Measurements from ENCODE around the gene ERN1. TPM values are rescaled to one million over a fixed set of nuclear protein-coding genes. Genes with fewer than 3 reads are reported as not detected.

The ERN1 gene
- total RNA-seq, 1 experiment from 2014 or later: 27.5 TPM

GRCh38 chr17:64009571-64010402 is 120.2 kb downstream of the ERN1 start:
- peaks cover 5% of the 10 kb centered on the region; the same call in 1 of the 2 replicates for H3K9me3 ChIP-seq
- no peaks in the 10 kb centered on the region for H3K4me1 Mint-ChIP-seq (ENCODE audit: low read depth, unreplicated experiment)
- no peaks in the 10 kb centered on the region for H3K36me3 Mint-ChIP-seq (ENCODE audit: insufficient read depth, unreplicated experiment)
- H3K27me3 Mint-ChIP-seq (ENCODE audit: insufficient read depth, unreplicated experiment): peaks cover 5% of the 10 kb centered on the region
- intact Hi-C loops (cut with micrococcal nuclease; ENCODE audit: unreplicated experiment): no loop called here
- DNase-seq: peak in 1 of 2 experiments; percentile 5
- TF ChIP-seq, protein P1, sequence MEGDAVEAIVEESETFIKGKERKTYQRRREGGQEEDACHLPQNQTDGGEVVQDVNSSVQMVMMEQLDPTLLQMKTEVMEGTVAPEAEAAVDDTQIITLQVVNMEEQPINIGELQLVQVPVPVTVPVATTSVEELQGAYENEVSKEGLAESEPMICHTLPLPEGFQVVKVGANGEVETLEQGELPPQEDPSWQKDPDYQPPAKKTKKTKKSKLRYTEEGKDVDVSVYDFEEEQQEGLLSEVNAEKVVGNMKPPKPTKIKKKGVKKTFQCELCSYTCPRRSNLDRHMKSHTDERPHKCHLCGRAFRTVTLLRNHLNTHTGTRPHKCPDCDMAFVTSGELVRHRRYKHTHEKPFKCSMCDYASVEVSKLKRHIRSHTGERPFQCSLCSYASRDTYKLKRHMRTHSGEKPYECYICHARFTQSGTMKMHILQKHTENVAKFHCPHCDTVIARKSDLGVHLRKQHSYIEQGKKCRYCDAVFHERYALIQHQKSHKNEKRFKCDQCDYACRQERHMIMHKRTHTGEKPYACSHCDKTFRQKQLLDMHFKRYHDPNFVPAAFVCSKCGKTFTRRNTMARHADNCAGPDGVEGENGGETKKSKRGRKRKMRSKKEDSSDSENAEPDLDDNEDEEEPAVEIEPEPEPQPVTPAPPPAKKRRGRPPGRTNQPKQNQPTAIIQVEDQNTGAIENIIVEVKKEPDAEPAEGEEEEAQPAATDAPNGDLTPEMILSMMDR (IDR thresholded peaks at IDR 0.05; ENCODE audit: insufficient read depth in 1 of 2, low read depth in 1 of 2, low read length in 1 of 2, severe bottlenecking in 1 of 2, unreplicated experiment in 1 of 2): no peak
- H3K36me3 ChIP-seq (ENCODE audit: control insufficient read depth, insufficient read depth, low read length): no peaks in the 10 kb centered on the region
- H3K4me1 ChIP-seq: no peaks in the 10 kb centered on the region
- no peaks in the 10 kb centered on the region for H3K27me3 ChIP-seq (replicated peaks; ENCODE audit: control insufficient read depth, insufficient read depth, low read length)
- no peak overlapping the region for H3K27ac Mint-ChIP-seq (ENCODE audit: unreplicated experiment)
- ChIA-PET POLR2A (no interaction called here), CTCF (no interaction called here)
- no peaks in the 10 kb centered on the region for H3K9me3 Mint-ChIP-seq (ENCODE audit: unreplicated experiment)
- BruUV-seq (replicated peaks): no TSS peak
- no peak overlapping the region for H3K4me3 ChIP-seq (ENCODE audit: low read depth, low read length)
- H3K4me3 Mint-ChIP-seq (ENCODE audit: unreplicated experiment): no peak overlapping the region

- BruUV-seq (replicated peaks): no TSS peak
- H3K4me1 Mint-ChIP-seq (ENCODE audit: low read depth, unreplicated experiment): no peaks in the 10 kb centered on the region
- ChIA-PET CTCF (no interaction called here), POLR2A (no interaction called here)
- TF ChIP-seq, protein P1 (IDR thresholded peaks at IDR 0.05; ENCODE audit: insufficient read depth in 1 of 2, low read depth in 1 of 2, low read length in 1 of 2, severe bottlenecking in 1 of 2, unreplicated experiment in 1 of 2): no peak
- no peaks in the 10 kb centered on the region for H3K36me3 ChIP-seq (ENCODE audit: control insufficient read depth, insufficient read depth, low read length)
- no peak overlapping the region for H3K4me3 Mint-ChIP-seq (ENCODE audit: unreplicated experiment)
- no peaks in the 10 kb centered on the region for H3K9me3 Mint-ChIP-seq (ENCODE audit: unreplicated experiment)
- intact Hi-C loops (cut with micrococcal nuclease; ENCODE audit: unreplicated experiment): no loop called here
- DNase-seq: peak in 1 of 2 experiments; percentile 17
- H3K36me3 Mint-ChIP-seq (ENCODE audit: insufficient read depth, unreplicated experiment): no peaks in the 10 kb centered on the region
- H3K9me3 ChIP-seq: peaks cover 5% of the 10 kb centered on the region; the same call in 1 of the 2 replicates
- no peak overlapping the region for H3K4me3 ChIP-seq (ENCODE audit: low read depth, low read length)
- no peaks in the 10 kb centered on the region; the same call in 1 of the 2 replicates for H3K27me3 ChIP-seq (replicated peaks; ENCODE audit: control insufficient read depth, insufficient read depth, low read length)
- no peak overlapping the region for H3K27ac Mint-ChIP-seq (ENCODE audit: unreplicated experiment)
- no peaks in the 10 kb centered on the region for H3K27me3 Mint-ChIP-seq (ENCODE audit: insufficient read depth, unreplicated experiment)
- no peaks in the 10 kb centered on the region for H3K4me1 ChIP-seq
Measured at GRCh38 chr17:64008830-64009229, 121.1 kb downstream of the ERN1 start.

DNA sequence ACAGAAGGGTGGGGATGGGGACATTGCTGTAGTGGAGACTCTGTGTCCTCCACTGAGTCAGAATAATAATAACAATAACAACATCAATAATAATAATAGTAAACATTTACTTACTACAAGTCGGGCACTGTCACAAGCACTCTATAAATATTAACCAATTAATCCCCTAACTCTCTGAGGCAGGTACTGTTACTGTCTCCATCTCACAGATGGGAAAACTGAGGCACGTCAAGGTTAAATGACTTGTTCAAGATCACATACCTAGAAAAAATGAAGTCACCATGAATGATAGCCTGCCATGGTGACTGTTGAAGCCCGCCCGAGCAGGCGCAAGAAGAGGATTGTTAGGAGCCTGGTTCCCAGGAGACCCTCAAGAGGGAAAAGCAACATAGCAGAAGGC is 121.6 kb downstream of the ERN1 start:
- Mint-ChIP-seq H3K9me3 (ENCODE audit: unreplicated experiment) (no peaks in the 10 kb centered on the region), H3K36me3 (ENCODE audit: insufficient read depth, unreplicated experiment) (no peaks in the 10 kb centered on the region), H3K4me1 (ENCODE audit: low read depth, unreplicated experiment) (no peaks in the 10 kb centered on the region), H3K27me3 (ENCODE audit: insufficient read depth, unreplicated experiment) (no peaks in the 10 kb centered on the region), H3K27ac (ENCODE audit: unreplicated experiment) (no peak overlapping the region), H3K4me3 (ENCODE audit: unreplicated experiment) (no peak overlapping the region)
- BruUV-seq (replicated peaks): no TSS peak
- no peaks in the 10 kb centered on the region for H3K4me1 ChIP-seq
- TF ChIP-seq, protein P1 (IDR thresholded peaks at IDR 0.05; ENCODE audit: insufficient read depth in 1 of 2, low read depth in 1 of 2, low read length in 1 of 2, severe bottlenecking in 1 of 2, unreplicated experiment in 1 of 2): no peak
- H3K27me3 ChIP-seq (replicated peaks; ENCODE audit: control insufficient read depth, insufficient read depth, low read length): no peaks in the 10 kb centered on the region; the same call in 1 of the 2 replicates
- H3K36me3 ChIP-seq (ENCODE audit: control insufficient read depth, insufficient read depth, low read length): no peaks in the 10 kb centered on the region
- peaks cover 5% of the 10 kb centered on the region; the same call in 1 of the 2 replicates for H3K9me3 ChIP-seq
- no peak overlapping the region for H3K4me3 ChIP-seq (ENCODE audit: low read depth, low read length)
- POLR2A ChIA-PET: no interaction called here
- DNase-seq: no peak
- CTCF ChIA-PET: interaction anchor here (1.2 kb wide), 1 partner anchor 125 kb away, joined by 4 read pairs; no protein-coding TSS in a partner anchor
- intact Hi-C loops (cut with micrococcal nuclease; ENCODE audit: unreplicated experiment): no loop called here

Measured in Caco-2 (cell line).